ENCODE data around the gene FAM181A. TPM values are rescaled to one million over a fixed set of nuclear protein-coding genes. Genes with fewer than 3 reads are reported as not detected.

The FAM181A gene
- total and polyA plus RNA-seq, 10 donors, result not detected

- WGBS, 5 donors, result 86 to 91% (median 87%) methylated on average over 3 to 6 of the region's 6 CpGs
- intact Hi-C loops (cut with DNase I; ENCODE audit: low total_unique reads), result no loop called here
- TF ChIP-seq POLR2A (IDR thresholded peaks at IDR 0.05) (no peak), CTCF (IDR thresholded peaks at IDR 0.05 in 8 of 11, conservative IDR thresholded peaks at IDR 0.05 in 3 of 11) (no peak), POLR2AphosphoS5 (IDR thresholded peaks at IDR 0.05) (no peak)
- Histone ChIP-seq H3K36me3 (no peaks in the 10 kb centered on the region), H3K4me3 (no peak overlapping the region), H3K9me3 (peaks cover 0 to 7% (median 4%) of the 10 kb centered on the region in 8 donors), H3K27ac (peak overlapping the region in 1 of 8 donors; percentile 21), H3K27me3 (replicated peaks in 1 of 7) (peaks cover 0 to 30% (median 0%) of the 10 kb centered on the region in 7 donors), H3K4me1 (peaks cover 28 to 79% (median 58%) of the 10 kb centered on the region in 6 donors)
- DNase-seq, result no peak
Observed at GRCh38 chr14:93972618-93973205, 45.6 kb downstream of the FAM181A start.

DNA sequence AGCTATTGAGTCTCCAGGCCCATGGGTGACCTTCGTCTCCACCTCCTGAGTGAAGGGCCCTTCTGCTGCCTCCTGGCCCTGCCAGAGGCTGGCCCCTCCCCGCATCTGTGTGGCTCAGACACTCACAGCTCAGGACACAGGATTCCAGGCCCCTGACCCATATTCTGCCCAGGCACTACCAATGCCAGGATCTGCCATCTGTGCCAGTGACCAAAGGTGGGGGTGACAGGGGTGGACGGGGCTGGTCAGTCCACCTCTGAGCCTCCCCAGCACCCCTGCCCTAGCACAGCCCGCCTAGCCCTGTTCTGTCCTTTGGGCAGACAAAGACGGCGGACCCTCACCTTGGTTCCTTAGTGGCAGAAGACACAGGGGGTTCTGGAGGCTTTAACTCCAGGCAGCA is 46.5 kb downstream of the FAM181A start:
- Histone ChIP-seq H3K9me3 (peaks cover 0 to 11% (median 9%) of the 10 kb centered on the region in 8 donors), H3K4me3 (no peak overlapping the region), H3K27ac (no peak overlapping the region), H3K4me1 (peaks cover 19 to 79% (median 49%) of the 10 kb centered on the region in 6 donors), H3K36me3 (no peaks in the 10 kb centered on the region), H3K27me3 (replicated peaks in 1 of 7) (peaks cover 0 to 30% (median 0%) of the 10 kb centered on the region in 7 donors)
- peak; percentile 74 for DNase-seq
- WGBS, 5 donors, result 79 to 100% (median 88%) methylated on average over 1 to 6 of the region's 6 CpGs
- intact Hi-C loops (cut with DNase I; ENCODE audit: low total_unique reads), result no loop called here
- TF ChIP-seq POLR2AphosphoS5 (IDR thresholded peaks at IDR 0.05) (no peak), CTCF (IDR thresholded peaks at IDR 0.05 in 8 of 11, conservative IDR thresholded peaks at IDR 0.05 in 3 of 11) (no peak), POLR2A (IDR thresholded peaks at IDR 0.05) (no peak)

DNA sequence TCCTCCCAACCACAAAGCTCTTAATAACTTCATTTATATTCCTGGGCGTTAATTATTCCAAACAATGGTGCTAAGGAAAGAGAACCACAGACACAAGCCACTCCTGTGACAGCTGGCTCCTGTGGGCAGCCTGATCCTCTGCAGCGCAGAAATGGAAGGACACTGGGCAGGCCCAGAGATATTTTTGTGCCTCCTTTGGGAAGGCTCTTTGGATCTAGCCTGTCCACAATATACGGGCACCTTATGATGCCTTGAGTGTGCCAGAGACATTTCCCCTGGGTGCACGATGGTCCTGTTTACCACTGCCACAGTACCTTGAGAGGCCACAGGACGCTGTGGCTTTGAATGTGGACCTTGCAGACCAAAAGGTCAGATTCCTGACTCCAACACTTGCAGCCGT is 47.2 kb downstream of the FAM181A start:
- no peaks in the 10 kb centered on the region for H3K36me3 ChIP-seq
- peaks cover 0 to 30% (median 0%) of the 10 kb centered on the region in 7 donors for H3K27me3 ChIP-seq (replicated peaks in 1 of 7)
- H3K9me3 ChIP-seq, result peaks cover 0 to 11% (median 9%) of the 10 kb centered on the region in 8 donors
- DNase-seq, result no peak
- WGBS, 5 donors, result 85 to 96% (median 89%) methylated on average over 6 of the region's 6 CpGs
- no peak overlapping the region for H3K27ac ChIP-seq
- H3K4me3 ChIP-seq, result no peak overlapping the region
- peaks cover 15 to 78% (median 42%) of the 10 kb centered on the region in 6 donors for H3K4me1 ChIP-seq
- intact Hi-C loops (cut with DNase I; ENCODE audit: low total_unique reads), result no loop called here
- TF ChIP-seq CTCF (IDR thresholded peaks at IDR 0.05 in 8 of 11, conservative IDR thresholded peaks at IDR 0.05 in 3 of 11) (no peak), POLR2AphosphoS5 (IDR thresholded peaks at IDR 0.05) (no peak), POLR2A (IDR thresholded peaks at IDR 0.05) (no peak)

- intact Hi-C loops (cut with DNase I; ENCODE audit: low total_unique reads), result no loop called here
- H3K27ac ChIP-seq, result peak overlapping the region in 1 of 8 donors; percentile 66
Observed at GRCh38 chr14:93974833-93975232, 47.7 kb downstream of the FAM181A start.

More at GRCh38 chr14:93974833-93975232, 47.7 kb downstream of the FAM181A start:
- TF ChIP-seq POLR2A (IDR thresholded peaks at IDR 0.05), result no peak
- TF ChIP-seq CTCF (IDR thresholded peaks at IDR 0.05 in 8 of 11, conservative IDR thresholded peaks at IDR 0.05 in 3 of 11), result no peak
- TF ChIP-seq POLR2AphosphoS5 (IDR thresholded peaks at IDR 0.05), result no peak
- Histone ChIP-seq H3K27me3 (replicated peaks in 1 of 7) (peaks cover 0 to 30% (median 0%) of the 10 kb centered on the region in 7 donors), H3K4me3 (no peak overlapping the region), H3K9me3 (peaks cover 0 to 11% (median 9%) of the 10 kb centered on the region in 8 donors), H3K4me1 (peaks cover 12 to 73% (median 38%) of the 10 kb centered on the region in 6 donors), H3K36me3 (no peaks in the 10 kb centered on the region)
- 69 to 88% (median 86%) methylated on average over 4 to 12 of the region's 12 CpGs for WGBS, 5 donors
- no peak for DNase-seq

All from spleen (tissue), 11 donors.